HepG2 (cell line): ENCODE results near the gene FUOM. TPM values are rescaled to one million over a fixed set of nuclear protein-coding genes. Genes with fewer than 3 reads are reported as not detected.

ENCODE experiments used
- ATAC-seq: fragments of 200-7000 bp; cut with Tn5 transposase; 3 replicates; pipeline ENCODE4 v1.9.1; 2020; ENCODE audit warnings: mild to moderate bottlenecking, moderate library complexity
- BruUV-seq: library from RNA; stranded (reverse); fragments of 400-500 nt; replicated peaks from 2 replicates; lab custom pipeline; 2021; lab: Mats Ljungman, UMichigan
- CTCF ChIA-PET: fragments of 300-600 bp; formaldehyde crosslinking; extraction: SDS; loops from one replicate; lab custom pipeline; 2021; ENCODE audit warnings: low total read pairs, inconsistent platforms, low intra/inter-chr PET ratio; lab: Yijun Ruan, JAX
- POLR2A ChIA-PET: fragments of 350-600 bp; sonication (Branson Sonifier 250); formaldehyde crosslinking; loops from one replicate; lab custom pipeline; 2020; ENCODE audit warnings: antibody characterized with exemption, inconsistent platforms; lab: Yijun Ruan, JAX
- DNase-seq: peaks from one replicate; pipeline ENCODE4 v3.0.0-alpha.2; 2015; ENCODE audit warnings: low spot score
- FAIRE-seq: peaks from 3 replicates; lab custom pipeline; 2011; peaks lifted over from hg19 to GRCh38; lab: Jason Lieb, UNC
- H2AFZ ChIP-seq: one replicate; pipeline ENCODE4 v1.6.1; 2011; ENCODE audit warnings: low read length, inconsistent platforms
- H3K27ac ChIP-seq: fragments of 300-600 bp; 3 replicates; pipeline ENCODE4 v1.8.0; 2011; ENCODE audit warnings: mixed run types, mild to moderate bottlenecking, mixed read lengths, low read length, inconsistent platforms; ENCODE audit not compliant: insufficient read depth; ENCODE audit errors: extremely low read length
- H3K27me3 ChIP-seq, 2 experiments: fragments of 200-600 bp in 1 of 2; 2 replicates in 1 of 2; 3 replicates in 1 of 2; pipeline versions ENCODE4 v1.6.0 to v1.8.0; 2011; ENCODE audit warnings: low read length in 2 of 2, mild to moderate bottlenecking in 2 of 2, moderate library complexity in 2 of 2, inconsistent platforms in 1 of 2; ENCODE audit not compliant: insufficient read depth in 2 of 2, control insufficient read depth in 1 of 2
- H3K36me3 ChIP-seq, 2 experiments: fragments of 200-600 bp in 1 of 2; replicated peaks in 1 of 2; 2 replicates in 1 of 2; 3 replicates in 1 of 2; pipeline versions ENCODE4 v1.5.1 to v1.8.0; 2011; ENCODE audit warnings: low read length in 2 of 2, inconsistent platforms in 1 of 2; ENCODE audit not compliant: insufficient read depth in 2 of 2, control insufficient read depth in 1 of 2
- H3K4me1 ChIP-seq: 2 replicates; pipeline ENCODE4 v1.5.1; 2012; ENCODE audit warnings: low read length, inconsistent platforms; ENCODE audit not compliant: insufficient read depth
- H3K4me2 ChIP-seq: 2 replicates; pipeline ENCODE4 v1.6.0; 2011; ENCODE audit warnings: low read depth, low read length, inconsistent platforms
- H3K4me3 ChIP-seq, 3 experiments: fragments of 200-600 bp in 1 of 3; sonication (generic), shearing (Covaris generic) in 1 of 3; replicated peaks in 1 of 3; 2 replicates each; pipeline ENCODE4 v1.5.1; 2011 to 2016; ENCODE audit warnings: low read length in 3 of 3, inconsistent platforms in 2 of 3, low read depth in 2 of 3, mild to moderate bottlenecking in 2 of 3, control low read depth in 1 of 3, mixed read lengths in 1 of 3; ENCODE audit not compliant: insufficient read depth in 1 of 3
- H3K79me2 ChIP-seq: one replicate; pipeline ENCODE4 v1.6.1; 2011; ENCODE audit warnings: low read length, inconsistent platforms; ENCODE audit not compliant: insufficient read depth
- H3K9ac ChIP-seq: 2 replicates; pipeline ENCODE4 v1.6.0; 2011; ENCODE audit warnings: mild to moderate bottlenecking, low read depth, low read length, inconsistent platforms; ENCODE audit not compliant: insufficient read depth
- H3K9me3 ChIP-seq: 2 replicates; pipeline ENCODE4 v1.5.1; 2012; ENCODE audit warnings: mild to moderate bottlenecking, low read length
- H4K20me1 ChIP-seq: 2 replicates; pipeline ENCODE4 v1.6.0; 2011; ENCODE audit warnings: inconsistent platforms, mild to moderate bottlenecking, low read length, moderate library complexity; ENCODE audit not compliant: insufficient read depth
- ATF3 ChIP-seq: sonication (generic); formaldehyde crosslinking; IDR thresholded peaks from 2 replicates; pipeline ENCODE4 v1.4.0; 2020; ENCODE audit warnings: missing genetic modification reagents
- DNMT1 ChIP-seq: sonication (generic); formaldehyde crosslinking; IDR thresholded peaks from 2 replicates; pipeline ENCODE4 v1.5.1; 2020; ENCODE audit warnings: mild to moderate bottlenecking, missing genetic modification reagents
- NR2F2 ChIP-seq: IDR thresholded peaks from 2 replicates; pipeline ENCODE4 v1.6.1; 2012; ENCODE audit warnings: low read depth, inconsistent platforms, borderline replicate concordance
- PCBP1 ChIP-seq: fragments of 200-400 bp; formaldehyde crosslinking; IDR thresholded peaks from 2 replicates; pipeline ENCODE4 v1.6.1; 2017; ENCODE audit warnings: mild to moderate bottlenecking, low read depth, low read length, borderline replicate concordance
- POLR2A ChIP-seq, 2 experiments: IDR thresholded peaks; 2 replicates each; pipeline ENCODE4 v1.6.1; 2011; ENCODE audit warnings: low read depth in 2 of 2, low read length in 2 of 2, mild to moderate bottlenecking in 1 of 2, moderate library complexity in 1 of 2; ENCODE audit not compliant: insufficient read depth in 1 of 2
- POLR2AphosphoS2 ChIP-seq: IDR thresholded peaks from 2 replicates; pipeline ENCODE4 v1.6.1; 2011; ENCODE audit warnings: low read depth, low read length, improper control_type of control experiment
- REL ChIP-seq: sonication (generic); formaldehyde crosslinking; conservative IDR thresholded peaks from 2 replicates; pipeline ENCODE4 v1.8.0; 2022; ENCODE audit warnings: mild to moderate bottlenecking, missing genetic modification reagents, moderate library complexity
- SKI ChIP-seq: fragments of 450-650 bp; IDR thresholded peaks from one replicate; pipeline ENCODE4 v1.6.1; 2018; ENCODE audit warnings: mild to moderate bottlenecking; ENCODE audit not compliant: partially characterized antibody
- TP53 ChIP-seq: sonication (generic); formaldehyde crosslinking; conservative IDR thresholded peaks from 2 replicates; pipeline ENCODE4 v1.4.0; 2020; ENCODE audit warnings: missing genetic modification reagents
- ZFP36L1 ChIP-seq: sonication (generic); formaldehyde crosslinking; IDR thresholded peaks from 2 replicates; pipeline ENCODE4 v1.8.0; 2022; ENCODE audit warnings: mild to moderate bottlenecking, missing genetic modification reagents, moderate library complexity
- ZNF20 ChIP-seq: sonication (generic); formaldehyde crosslinking; IDR thresholded peaks from 2 replicates; pipeline ENCODE4 v1.4.0; 2020; ENCODE audit warnings: mild to moderate bottlenecking, moderate library complexity, missing genetic modification reagents
- ZNF510 ChIP-seq: sonication (generic); formaldehyde crosslinking; IDR thresholded peaks from 2 replicates; pipeline ENCODE4 v1.4.0; 2020; ENCODE audit warnings: low read depth, mild to moderate bottlenecking, missing genetic modification reagents
- WGBS: methylation state at CpG from one replicate; pipeline ENCODE4 v1.1.6; 2017; ENCODE audit warnings: low lambda C conversion rate; 5-methylcytosine and 5-hydroxymethylcytosine counted together
- in situ Hi-C: cut with HindIII; loops from 2 replicates; pipeline ENCODE4 v1.10.0; 2017; ENCODE audit warnings: low pct_unique_long_range_greater_than_20kb; ENCODE audit not compliant: extremely low pct_ligation_motif_present
- intact Hi-C: fragments of 100-400 bp; cut with micrococcal nuclease; formaldehyde crosslinking; loops from one replicate; pipeline ENCODE4 v1.10.0; 2022; ENCODE audit not compliant: unreplicated experiment
- polyA plus RNA-seq, 8 experiments: library from polyadenylated mRNA; depleted of rRNA in 3 of 8; stranded (reverse) in 7 of 8; unstranded in 1 of 8; fragments of >200 nt; fragmentation: Illumina TruSeq in 4 of 8; extraction: Trizol in 4 of 8; gene quantifications; 2 replicates each; pipeline versions ENCODE4 v1.2.1 to v1.2.3, GENCODE V29; 2011 to 2016; ENCODE audit warnings: low read depth in 4 of 8, missing spikeins in 1 of 8, mixed read lengths in 1 of 8; ENCODE audit not compliant: insufficient read depth in 1 of 8
- total RNA-seq, 5 experiments: library from RNA; depleted of rRNA; stranded (reverse); fragments of >200 nt; fragmentation: Illumina TruSeq; extraction: Trizol; gene quantifications; 2 replicates each; pipeline ENCODE4 v1.2.3, GENCODE V29; 2016; ENCODE audit warnings: low read depth in 1 of 5
- TF ChIP-seq, protein P1 (sequence below): sonication (generic); formaldehyde crosslinking; IDR thresholded peaks from 2 replicates; pipeline ENCODE4 v1.8.1; 2023; ENCODE audit warnings: missing genetic modification reagents, mild to moderate bottlenecking, borderline replicate concordance

The FUOM gene
- total and polyA plus RNA-seq, 2 of the 13 experiments (the other 11 are each of a cell fraction or from before 2014, with no cell fraction given): 27.5 to 60.4 TPM

DNA sequence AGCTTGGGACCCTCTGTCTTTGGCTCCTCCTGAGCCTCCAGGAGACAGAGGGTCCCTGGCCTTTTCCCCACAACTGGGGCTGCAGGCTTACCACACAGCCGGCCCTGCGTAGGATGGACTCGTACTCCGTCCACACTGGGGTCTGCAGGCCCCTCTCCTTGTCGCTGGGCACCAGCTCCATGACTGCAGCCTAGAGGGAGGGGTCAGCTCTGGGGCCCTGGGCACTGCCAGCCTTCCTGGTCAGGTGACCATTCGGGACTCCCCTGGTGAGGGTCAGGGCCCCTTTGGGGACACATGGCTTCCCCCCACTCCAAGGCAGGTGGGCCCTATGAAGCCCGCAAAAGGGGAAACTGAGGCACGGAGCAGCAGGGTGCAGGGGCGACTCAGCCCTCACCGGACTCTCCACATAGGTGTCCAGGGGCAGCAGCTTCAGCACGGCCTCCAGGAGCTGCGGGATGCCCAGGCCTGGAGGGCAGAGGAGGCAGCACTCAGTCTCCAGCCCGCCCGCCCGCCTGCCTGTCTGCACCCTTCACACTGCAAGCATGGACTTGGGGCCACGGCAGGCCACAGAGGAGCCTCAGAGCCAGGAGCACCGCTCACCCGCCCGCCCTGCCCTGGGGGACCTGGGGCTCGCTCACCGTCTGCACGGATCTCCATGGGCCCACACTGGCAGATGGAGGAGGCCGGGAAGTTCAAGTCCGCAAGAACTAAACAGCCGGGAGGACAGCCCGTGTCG is 1.1 kb downstream of the FUOM start (continued):
- TF ChIP-seq PCBP1 (0 out of 2 replicates have a peak, but pooled peaks have one; percentile 15), ATF3 (CRISPR knock-in tag) (no peak), REL (no peak), ZNF510 (CRISPR knock-in tag) (no peak), TP53 (CRISPR knock-in tag) (no peak), ZFP36L1 (CRISPR knock-in tag) (no peak), NR2F2 (0 out of 2 replicates have a peak, but pooled peaks have one; percentile 33), SKI (no peak), POLR2AphosphoS2 (no peak), ZNF20 (CRISPR knock-in tag) (peak; percentile 61; the same call in 1 of the 2 replicates), DNMT1 (CRISPR knock-in tag) (no peak)

DNA sequence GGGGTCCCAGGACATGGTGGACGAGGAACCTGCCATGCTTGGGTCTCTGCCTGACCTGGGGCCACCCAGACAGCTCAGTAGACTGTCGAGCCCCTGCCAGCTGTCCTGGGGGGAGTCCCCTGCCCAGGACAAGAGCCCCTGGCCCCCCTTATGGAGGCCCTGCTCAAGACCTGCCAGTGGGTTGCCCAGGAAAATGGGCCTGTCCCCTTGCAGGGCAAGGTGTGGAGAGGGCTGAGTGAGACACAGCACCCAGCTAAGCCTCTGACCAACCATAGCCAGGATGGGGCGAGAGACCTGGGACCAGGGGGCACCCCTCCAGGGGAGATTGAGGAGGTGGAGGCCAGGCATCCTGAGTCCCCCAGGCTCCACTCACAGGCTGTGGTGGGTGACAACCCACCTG is 1.8 kb downstream of the FUOM start:
- Histone ChIP-seq H3K36me3 (peaks cover 5 to 14% of the 10 kb centered on the region in 2 experiments; a peak in 3 of 5 replicates), H3K4me2 (peak overlapping the region; percentile 98), H3K79me2 (peaks cover 12% of the 10 kb centered on the region), H3K4me3 (peak overlapping the region in 1 of 3 experiments; percentile 90; a peak in 2 of 6 replicates), H2AFZ (no peak overlapping the region), H3K27ac (no peak overlapping the region), H3K9me3 (no peaks in the 10 kb centered on the region), H4K20me1 (peaks cover 13% of the 10 kb centered on the region; the same call in 1 of the 2 replicates), H3K9ac (peak overlapping the region; percentile 92), H3K27me3 (no peaks in the 10 kb centered on the region), H3K4me1 (peaks cover 39% of the 10 kb centered on the region)
- intact Hi-C loops (no loop called here), in situ Hi-C loops (no loop called here)
- 0 out of 4 replicates have a peak, but pooled peaks of 1 of the 2 experiments have one; percentile 1 for TF ChIP-seq POLR2A (IDR thresholded peaks at IDR 0.05; ENCODE audit: insufficient read depth in 1 of 2, low read depth in 2 of 2, low read length in 2 of 2)
- TF ChIP-seq, protein P1, sequence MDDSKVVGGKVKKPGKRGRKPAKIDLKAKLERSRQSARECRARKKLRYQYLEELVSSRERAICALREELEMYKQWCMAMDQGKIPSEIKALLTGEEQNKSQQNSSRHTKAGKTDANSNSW: no peak
- ChIA-PET CTCF (no interaction called here), POLR2A (interaction anchor here (1.2 to 5.1 kb wide), 3 partner anchors 8 to 32 kb away, joined by 3 to 124 read pairs (median 4); partner anchors contain the start of genes ECHS1 and PRAP1)
- 100% methylated on average over 1 of the region's 3 CpGs for WGBS
- FAIRE-seq (no peak), DNase-seq (no peak), ATAC-seq (no peak)
- BruUV-seq: no TSS peak
